AG08395 (cell line): ENCODE data around the gene MBP.
"Not testable (repeated sequence)": the region's sequence is repeated elsewhere in the genome, so short reads cannot be mapped to it uniquely, and the experiment has no call there.

Source experiments
- DNase-seq: peaks from one replicate; pipeline ENCODE4 v3.0.0; 2012; ENCODE audit warnings: mixed read lengths, low spot score

Gene MBP

GRCh38 chr18:77022116-77022515 lies 110.5 kb downstream of the MBP start:
- no peak for DNase-seq

- DNase-seq, result not testable (repeated sequence)
Measured at GRCh38 chr18:77021478-77021877, 111.1 kb downstream of the MBP start.

GRCh38 chr18:77021075-77021474 lies 111.5 kb downstream of the MBP start:
- no peak for DNase-seq

- no peak for DNase-seq
Measured at GRCh38 chr18:77020561-77020960, 112.0 kb downstream of the MBP start.

GRCh38 chr18:77019641-77020040 lies 112.9 kb downstream of the MBP start:
- DNase-seq, result no peak

GRCh38 chr18:77018650-77019049 lies 113.9 kb downstream of the MBP start:
- DNase-seq, result not testable (repeated sequence)

GRCh38 chr18:77017355-77017754 lies 115.2 kb downstream of the MBP start:
- DNase-seq, result no peak

- no peak for DNase-seq
Measured at GRCh38 chr18:77016936-77017335, 115.6 kb downstream of the MBP start.

- DNase-seq, result no peak
Measured at GRCh38 chr18:77015771-77016710, 116.5 kb downstream of the MBP start.

- DNase-seq, result no peak
Measured at GRCh38 chr18:77015169-77015568, 117.4 kb downstream of the MBP start.

GRCh38 chr18:77014538-77014937 lies 118.0 kb downstream of the MBP start:
- no peak for DNase-seq

- no peak for DNase-seq
Measured at GRCh38 chr18:77013811-77014521, 118.6 kb downstream of the MBP start.

- no peak for DNase-seq
Measured at GRCh38 chr18:77012806-77013541, 119.6 kb downstream of the MBP start.

GRCh38 chr18:77012120-77012519 lies 120.5 kb downstream of the MBP start:
- no peak for DNase-seq

GRCh38 chr18:77009675-77010074 lies 122.9 kb downstream of the MBP start:
- DNase-seq, result no peak

GRCh38 chr18:77008576-77009315 lies 123.8 kb downstream of the MBP start:
- DNase-seq, result no peak

- DNase-seq, result no peak
Measured at GRCh38 chr18:77008006-77008405, 124.6 kb downstream of the MBP start.

GRCh38 chr18:77007251-77007650 lies 125.3 kb downstream of the MBP start:
- DNase-seq, result no peak

GRCh38 chr18:77006305-77007175 lies 126.0 kb downstream of the MBP start:
- no peak for DNase-seq

- no peak for DNase-seq
Measured at GRCh38 chr18:77005651-77006195, 126.9 kb downstream of the MBP start.
